HG03520 (cell line): ENCODE results near the gene TIMMDC1.

Source experiments
- ATAC-seq: cut with Tn5 transposase; IDR thresholded peaks from one replicate; pipeline ENCODE4 v1.9.1; 2021; ENCODE audit warnings: mild to moderate bottlenecking, moderate library complexity; ENCODE audit not compliant: unreplicated experiment

TIMMDC1 gene, protein sequence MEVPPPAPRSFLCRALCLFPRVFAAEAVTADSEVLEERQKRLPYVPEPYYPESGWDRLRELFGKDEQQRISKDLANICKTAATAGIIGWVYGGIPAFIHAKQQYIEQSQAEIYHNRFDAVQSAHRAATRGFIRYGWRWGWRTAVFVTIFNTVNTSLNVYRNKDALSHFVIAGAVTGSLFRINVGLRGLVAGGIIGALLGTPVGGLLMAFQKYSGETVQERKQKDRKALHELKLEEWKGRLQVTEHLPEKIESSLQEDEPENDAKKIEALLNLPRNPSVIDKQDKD

GRCh38 chr3:119498186-119499011, at the start of gene TIMMDC1:
Gene TIMMDC1 (plus strand): TSS chr3:119498547. CDS start chr3:119498734, 187 bp downstream.
- ATAC-seq, result peak; percentile 97

- ATAC-seq, result no peak
Observed at GRCh38 chr3:119453822-119454221, 44.5 kb upstream of the TIMMDC1 start.

DNA sequence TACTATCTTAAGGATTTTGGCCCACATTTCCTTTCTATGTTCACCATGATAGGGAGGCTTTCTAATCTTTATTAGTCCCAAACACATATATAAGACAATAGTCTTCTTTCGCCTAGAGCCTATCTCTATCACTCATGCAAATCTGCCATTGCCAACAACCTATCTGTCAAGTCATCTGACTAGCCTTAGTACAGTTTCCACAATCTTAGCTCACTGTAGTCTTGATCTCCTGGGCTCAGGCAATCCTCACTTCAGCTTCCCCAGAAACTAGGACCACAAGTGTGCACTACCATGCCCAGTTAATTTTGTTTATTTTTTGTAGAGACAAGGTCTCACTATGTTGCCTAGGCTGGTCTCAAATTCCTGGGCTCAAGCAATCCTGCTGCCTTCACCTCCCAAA, 41.9 kb upstream of the TIMMDC1 start:
- ATAC-seq, result no peak

DNA sequence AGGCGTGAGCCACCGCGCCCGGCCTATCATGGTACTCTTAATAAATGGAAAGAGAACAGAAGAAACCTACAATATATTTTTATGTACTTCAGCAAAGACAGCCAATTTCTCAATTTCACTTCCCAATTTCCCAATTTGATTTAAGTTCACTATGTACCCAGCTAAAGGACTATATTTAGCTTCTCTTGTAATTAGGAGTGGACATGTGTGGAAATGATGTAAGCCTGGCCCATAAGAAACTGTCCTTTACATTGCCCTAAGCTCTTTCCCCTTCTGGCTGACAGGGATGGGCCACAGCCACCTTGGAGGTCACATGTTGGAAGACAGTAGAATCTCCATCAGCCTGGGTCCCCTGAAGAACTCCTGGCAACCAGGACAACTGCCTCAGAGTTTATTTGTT, 41.1 kb upstream of the TIMMDC1 start:
- no peak for ATAC-seq

GRCh38 chr3:119463171-119464169, 34.9 kb upstream of the TIMMDC1 start, which contains the start of gene TMEM39A:
Gene TMEM39A (minus strand): TSS chr3:119463615. CDS start chr3:119462074, 1,541 bp downstream.
- ATAC-seq, result peak; percentile 86

- ATAC-seq, result no peak
Observed at GRCh38 chr3:119468041-119468440, 30.3 kb upstream of the TIMMDC1 start.

GRCh38 chr3:119469418-119470189, 28.7 kb upstream of the TIMMDC1 start:
- no peak for ATAC-seq

DNA sequence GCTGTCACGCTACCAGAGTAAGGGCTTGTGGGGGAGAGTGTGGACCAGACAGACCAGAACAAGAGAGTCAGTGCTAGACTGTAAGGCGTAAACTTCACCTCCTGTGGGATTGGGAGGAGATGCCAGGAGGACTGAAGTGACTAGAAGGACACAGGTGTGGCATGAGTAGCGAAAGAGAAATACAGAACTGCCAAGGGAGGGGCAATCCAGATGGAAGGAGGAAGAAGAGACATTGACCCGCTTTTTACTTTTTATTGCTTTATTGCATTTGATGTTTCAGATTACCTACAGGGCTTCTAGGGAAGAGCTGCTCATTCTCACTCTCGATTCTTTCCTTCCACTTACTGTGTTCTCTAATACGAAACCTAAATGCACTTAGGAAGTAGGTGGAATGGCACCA, 27.5 kb upstream of the TIMMDC1 start:
- no peak for ATAC-seq

GRCh38 chr3:119481079-119481478, 17.3 kb upstream of the TIMMDC1 start:
- no peak for ATAC-seq

- no peak for ATAC-seq
Observed at GRCh38 chr3:119483101-119483500, 15.2 kb upstream of the TIMMDC1 start.

- ATAC-seq, result no peak
Observed at GRCh38 chr3:119485563-119485962, 12.8 kb upstream of the TIMMDC1 start.

- no peak for ATAC-seq
Observed at GRCh38 chr3:119490153-119490552, 8.2 kb upstream of the TIMMDC1 start.

GRCh38 chr3:119492128-119492527, 6.2 kb upstream of the TIMMDC1 start:
- ATAC-seq, result no peak

- ATAC-seq, result no peak
Observed at GRCh38 chr3:119492810-119493209, 5.5 kb upstream of the TIMMDC1 start.

GRCh38 chr3:119494597-119494996, 3.8 kb upstream of the TIMMDC1 start:
- no peak for ATAC-seq

DNA sequence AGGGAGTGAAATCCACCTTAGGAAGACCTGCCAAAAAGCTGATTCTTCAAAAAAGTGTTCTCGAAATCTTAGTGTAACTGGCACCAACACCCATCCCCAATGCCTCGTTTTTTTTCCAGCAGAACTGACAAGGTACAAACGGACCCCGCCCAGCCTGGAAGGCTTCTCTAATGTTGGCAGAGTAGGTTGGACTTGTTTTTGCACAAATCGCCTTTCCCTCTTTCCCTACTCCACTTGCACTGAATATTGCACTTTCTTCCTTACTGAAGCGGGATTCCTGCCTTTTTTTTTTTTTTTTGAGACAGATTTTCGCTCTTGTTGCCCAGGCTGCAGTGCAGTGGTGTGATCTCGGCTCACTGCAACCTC, 544 bp upstream of the TIMMDC1 start:
- ATAC-seq, result no peak

GRCh38 chr3:119500265-119500664, 1.9 kb downstream of the TIMMDC1 start:
- no peak for ATAC-seq

- ATAC-seq, result no peak
Observed at GRCh38 chr3:119500901-119501300, 2.6 kb downstream of the TIMMDC1 start.

DNA sequence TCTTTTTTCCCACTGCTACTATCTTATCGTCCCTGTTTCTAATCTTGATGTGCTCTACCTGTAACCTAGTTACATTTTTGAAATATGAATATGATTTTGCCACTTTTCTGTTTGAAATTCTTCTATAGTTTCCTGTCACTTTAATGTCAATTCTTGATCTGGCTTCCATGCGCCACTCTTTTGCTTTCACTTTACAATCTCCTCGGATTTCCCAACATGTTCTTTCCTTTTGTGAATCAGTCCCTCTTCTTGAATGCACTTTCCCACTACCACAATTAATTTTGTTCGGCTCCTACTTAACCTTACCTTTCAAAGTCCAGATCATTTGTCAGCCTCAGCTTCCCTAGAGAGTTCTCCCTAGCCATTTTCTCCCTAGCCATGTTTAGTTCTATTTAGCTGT, 8.3 kb downstream of the TIMMDC1 start:
- no peak for ATAC-seq

DNA sequence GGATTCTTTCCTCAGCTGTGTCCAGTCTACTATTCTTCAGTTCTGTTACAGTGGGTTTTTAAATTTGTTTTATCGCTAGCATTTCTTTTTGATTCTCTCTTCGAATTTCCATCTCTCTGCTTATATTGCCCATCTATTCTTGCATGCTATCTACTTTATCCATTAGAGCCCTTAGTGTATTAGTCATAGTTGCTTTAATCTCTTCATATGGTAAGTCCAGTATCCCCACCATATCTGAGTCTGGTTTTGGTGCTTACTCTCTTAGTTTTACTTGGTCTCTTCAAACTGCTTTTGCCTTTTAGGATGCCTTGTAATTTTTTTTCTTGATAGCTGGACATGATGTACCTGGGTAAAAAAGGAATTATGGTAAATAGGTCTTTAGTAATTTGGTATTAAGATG, 9.1 kb downstream of the TIMMDC1 start:
- no peak for ATAC-seq
